ENCODE results near the gene ATG7. TPM values are rescaled to one million over a fixed set of nuclear protein-coding genes. Genes with fewer than 3 reads are reported as not detected.
"Not testable (repeated sequence)": the region's sequence is repeated elsewhere in the genome, so short reads cannot be mapped to it uniquely, and the experiment has no call there.

ATG7 gene
- total RNA-seq, 1 donor: 97.9 TPM

DNA sequence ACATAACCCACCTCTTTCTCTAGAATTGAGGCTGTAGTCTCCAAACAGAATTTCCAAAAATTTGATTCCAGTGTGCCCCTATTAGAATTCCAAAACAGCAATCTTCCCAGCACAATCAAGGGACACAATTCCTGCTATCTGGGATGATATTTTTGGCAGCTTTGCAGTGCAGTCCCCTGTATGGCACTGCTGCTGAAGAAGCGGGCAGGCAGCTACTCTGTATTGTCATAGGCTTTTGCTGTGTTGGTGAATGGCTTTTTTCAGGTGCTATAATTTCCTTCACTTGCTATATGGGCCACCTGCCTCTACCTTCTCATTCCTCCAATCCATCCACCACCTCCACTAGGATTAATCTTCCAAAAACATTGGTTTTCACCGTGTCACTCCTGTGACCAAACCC is 226.0 kb downstream of the ATG7 start:
- TF ChIP-seq, protein P1, sequence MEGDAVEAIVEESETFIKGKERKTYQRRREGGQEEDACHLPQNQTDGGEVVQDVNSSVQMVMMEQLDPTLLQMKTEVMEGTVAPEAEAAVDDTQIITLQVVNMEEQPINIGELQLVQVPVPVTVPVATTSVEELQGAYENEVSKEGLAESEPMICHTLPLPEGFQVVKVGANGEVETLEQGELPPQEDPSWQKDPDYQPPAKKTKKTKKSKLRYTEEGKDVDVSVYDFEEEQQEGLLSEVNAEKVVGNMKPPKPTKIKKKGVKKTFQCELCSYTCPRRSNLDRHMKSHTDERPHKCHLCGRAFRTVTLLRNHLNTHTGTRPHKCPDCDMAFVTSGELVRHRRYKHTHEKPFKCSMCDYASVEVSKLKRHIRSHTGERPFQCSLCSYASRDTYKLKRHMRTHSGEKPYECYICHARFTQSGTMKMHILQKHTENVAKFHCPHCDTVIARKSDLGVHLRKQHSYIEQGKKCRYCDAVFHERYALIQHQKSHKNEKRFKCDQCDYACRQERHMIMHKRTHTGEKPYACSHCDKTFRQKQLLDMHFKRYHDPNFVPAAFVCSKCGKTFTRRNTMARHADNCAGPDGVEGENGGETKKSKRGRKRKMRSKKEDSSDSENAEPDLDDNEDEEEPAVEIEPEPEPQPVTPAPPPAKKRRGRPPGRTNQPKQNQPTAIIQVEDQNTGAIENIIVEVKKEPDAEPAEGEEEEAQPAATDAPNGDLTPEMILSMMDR (IDR thresholded peaks at IDR 0.05; ENCODE audit: insufficient read depth, low read length): no peak

DNA sequence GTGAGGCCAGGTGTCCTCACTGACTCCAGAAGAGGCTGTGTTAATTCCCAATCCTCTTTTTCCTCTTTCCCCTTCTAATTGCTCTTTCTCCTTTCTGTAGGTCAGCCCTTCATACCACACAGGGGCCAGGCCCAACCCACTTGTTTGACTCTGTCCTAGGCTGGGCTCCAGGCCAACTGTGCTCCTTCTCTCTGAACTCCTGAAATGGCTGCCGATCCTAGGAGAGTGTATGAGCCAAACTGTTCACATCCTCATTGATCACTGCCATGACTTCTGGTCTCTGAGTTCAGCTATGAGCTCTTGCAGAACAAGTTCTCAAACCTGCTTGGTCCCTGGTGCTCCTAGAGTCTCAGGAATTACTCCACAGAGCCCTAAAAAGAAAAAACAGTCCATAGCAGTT is 226.4 kb downstream of the ATG7 start:
- TF ChIP-seq, protein P1 (IDR thresholded peaks at IDR 0.05; ENCODE audit: insufficient read depth, low read length): no peak
- DNase-seq (ENCODE audit: low read depth): peak; percentile 84

More for the DNA sequence above, 226.0 kb downstream of the ATG7 start:
- H3K4me3 ChIP-seq (ENCODE audit: low read depth, low read length): no peak overlapping the region
- no peak for DNase-seq (ENCODE audit: low read depth)

DNA sequence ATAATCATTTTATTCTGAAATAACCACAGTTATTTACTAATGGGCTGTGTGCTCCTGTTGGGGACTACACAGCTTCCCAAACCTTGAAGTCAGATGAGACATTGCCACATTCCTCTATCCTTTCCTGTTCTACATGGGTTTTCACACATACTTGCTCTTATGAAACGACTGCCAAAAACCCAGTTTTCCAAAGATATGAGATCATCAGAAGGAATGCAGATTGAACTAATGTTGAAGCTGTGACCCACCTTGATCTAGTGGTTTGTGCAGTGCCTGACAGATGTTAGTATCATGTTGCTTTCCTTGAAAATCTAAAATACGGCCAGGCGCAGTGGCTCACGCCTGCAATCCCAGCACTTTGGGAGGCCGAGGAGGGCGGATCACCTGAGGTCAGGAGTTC is 226.9 kb downstream of the ATG7 start:
- TF ChIP-seq, protein P1 (IDR thresholded peaks at IDR 0.05; ENCODE audit: insufficient read depth, low read length): no peak
- H3K4me3 ChIP-seq (ENCODE audit: low read depth, low read length): no peak overlapping the region
- DNase-seq (ENCODE audit: low read depth): peak; percentile 96

More for the DNA sequence above, 226.4 kb downstream of the ATG7 start:
- H3K4me3 ChIP-seq (ENCODE audit: low read depth, low read length): no peak overlapping the region

DNA sequence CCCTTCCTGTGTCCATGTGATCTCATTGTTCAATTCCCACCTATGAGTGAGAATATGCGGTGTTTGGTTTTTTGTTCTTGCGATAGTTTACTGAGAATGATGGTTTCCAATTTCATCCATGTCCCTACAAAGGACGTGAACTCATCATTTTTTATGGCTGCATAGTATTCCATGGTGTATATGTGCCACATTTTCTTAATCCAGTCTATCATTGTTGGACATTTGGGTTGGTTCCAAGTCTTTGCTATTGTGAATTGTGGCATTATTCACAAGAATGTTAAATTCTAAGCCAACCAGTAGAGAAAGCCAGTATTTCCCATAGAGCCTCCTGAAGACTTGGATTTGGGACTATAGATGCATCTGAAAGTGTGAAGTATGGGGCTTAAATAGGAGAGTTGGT is 230.2 kb downstream of the ATG7 start:
- not testable (repeated sequence) for H3K4me3 ChIP-seq (ENCODE audit: low read depth, low read length); DNase-seq (ENCODE audit: low read depth)

DNA sequence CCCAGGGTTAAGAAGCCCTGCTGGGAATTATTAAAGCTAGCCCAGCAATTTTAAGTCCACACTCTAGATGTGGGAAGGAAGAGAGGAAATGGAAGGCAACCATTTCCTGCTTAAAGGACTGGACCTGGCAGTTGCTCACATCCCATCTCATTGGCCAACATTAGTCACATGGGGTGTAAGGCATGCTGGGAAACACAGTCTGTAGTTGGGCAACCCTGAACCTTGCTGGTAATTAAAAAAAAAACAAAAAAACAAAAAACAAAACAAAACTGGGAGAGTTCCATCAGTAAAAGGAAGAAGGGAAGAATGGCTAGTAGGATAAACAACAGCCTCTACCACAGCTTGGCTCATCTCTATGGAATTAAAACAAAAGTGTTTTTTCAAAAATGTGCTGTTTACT is 235.5 kb downstream of the ATG7 start:
- no peak overlapping the region for H3K4me3 ChIP-seq (ENCODE audit: low read depth, low read length)
- no peak for DNase-seq (ENCODE audit: low read depth)
- TF ChIP-seq, protein P1 (IDR thresholded peaks at IDR 0.05; ENCODE audit: insufficient read depth, low read length): no peak

DNA sequence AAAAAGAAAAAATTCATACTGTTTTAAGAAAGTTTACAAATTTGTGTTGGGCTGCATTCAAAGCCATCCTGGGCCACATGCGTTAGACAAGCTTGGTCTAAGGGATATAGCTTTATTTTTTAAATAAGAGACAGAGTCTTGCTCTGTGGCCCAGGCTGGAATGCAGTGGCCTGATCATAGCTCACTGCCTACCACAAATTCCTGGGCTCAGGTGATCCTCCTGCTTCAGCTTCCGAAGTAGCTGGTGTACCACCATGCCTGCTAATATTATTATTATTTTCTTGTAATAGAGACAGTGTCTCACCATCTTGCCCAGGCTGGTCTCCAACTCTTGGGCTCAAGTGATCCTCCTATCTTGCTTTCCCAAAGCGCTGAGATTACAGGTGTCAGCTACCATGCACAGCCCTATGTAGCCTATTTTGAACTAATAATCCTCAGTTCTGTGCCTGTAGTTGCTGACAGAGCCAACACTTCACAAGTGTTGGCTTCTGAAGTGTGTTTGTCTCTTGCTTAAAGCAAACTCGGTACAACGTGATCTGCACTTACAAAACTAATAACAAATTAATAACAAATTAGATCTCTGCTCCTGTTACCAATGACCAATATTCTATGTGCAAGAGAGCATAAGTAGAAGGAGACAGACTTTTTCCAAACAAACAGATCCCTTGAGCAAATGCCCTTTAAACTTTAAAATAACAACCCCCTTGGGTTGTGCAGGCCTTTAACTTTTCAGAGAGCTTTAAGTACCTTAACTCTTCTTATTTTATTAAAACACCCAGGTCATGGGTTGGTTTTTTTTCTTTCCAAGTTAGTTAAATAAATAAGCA is 236.4 kb downstream of the ATG7 start:
- TF ChIP-seq, protein P1 (IDR thresholded peaks at IDR 0.05; ENCODE audit: insufficient read depth, low read length): no peak
- H3K4me3 ChIP-seq (ENCODE audit: low read depth, low read length): no peak overlapping the region
- no peak for DNase-seq (ENCODE audit: low read depth)

DNA sequence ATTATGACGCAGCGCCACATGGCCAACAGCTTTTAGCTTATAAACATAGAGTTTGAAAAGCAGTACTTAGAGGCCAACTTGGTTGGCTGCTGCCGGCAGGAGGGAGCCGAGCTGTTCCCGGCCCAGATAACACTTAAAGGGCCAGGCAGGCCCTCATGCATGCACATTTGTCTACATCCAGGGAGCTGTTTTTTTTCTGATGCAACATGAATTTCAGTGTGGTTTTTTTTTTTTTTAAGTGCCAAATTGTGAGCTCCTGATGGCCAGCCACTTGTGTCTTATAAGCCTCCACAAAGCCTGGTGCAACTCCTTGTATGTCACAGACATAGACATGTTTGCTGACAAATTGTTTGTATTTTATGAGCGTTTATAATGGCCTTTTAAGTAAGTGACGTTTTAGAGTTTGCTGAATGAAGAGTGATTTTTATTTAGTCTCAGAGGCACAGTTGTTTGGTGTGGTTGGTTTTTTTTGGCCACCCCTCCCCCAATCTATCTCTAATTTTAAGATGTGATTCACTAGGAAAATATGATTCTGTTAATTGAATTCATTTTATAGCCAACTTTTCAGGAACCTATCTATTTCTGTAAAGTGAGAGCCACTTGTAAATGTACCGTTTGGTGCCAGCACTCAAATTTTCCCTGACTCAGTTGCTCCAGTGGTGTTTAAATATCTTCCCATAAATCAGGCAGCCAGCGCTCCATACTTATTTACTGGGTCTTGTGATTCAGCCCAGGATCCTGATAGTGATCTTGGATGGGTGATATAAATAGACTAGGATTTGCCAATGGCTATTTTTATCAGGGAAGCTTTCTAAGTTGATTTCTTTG is 237.2 kb downstream of the ATG7 start:
- no peak overlapping the region for H3K4me3 ChIP-seq (ENCODE audit: low read depth, low read length)
- DNase-seq (ENCODE audit: low read depth): peak; percentile 96
- TF ChIP-seq, protein P1 (IDR thresholded peaks at IDR 0.05; ENCODE audit: insufficient read depth, low read length): peak; percentile 37
